Measurements from ENCODE around the gene BFAR.
"Not testable (repeated sequence)": the region's sequence is repeated elsewhere in the genome, so short reads cannot be mapped to it uniquely, and the experiment has no call there.

The BFAR gene

GRCh38 chr16:14702672-14703071 is 69.9 kb downstream of the BFAR start:
- not testable (repeated sequence) for DNase-seq

DNA sequence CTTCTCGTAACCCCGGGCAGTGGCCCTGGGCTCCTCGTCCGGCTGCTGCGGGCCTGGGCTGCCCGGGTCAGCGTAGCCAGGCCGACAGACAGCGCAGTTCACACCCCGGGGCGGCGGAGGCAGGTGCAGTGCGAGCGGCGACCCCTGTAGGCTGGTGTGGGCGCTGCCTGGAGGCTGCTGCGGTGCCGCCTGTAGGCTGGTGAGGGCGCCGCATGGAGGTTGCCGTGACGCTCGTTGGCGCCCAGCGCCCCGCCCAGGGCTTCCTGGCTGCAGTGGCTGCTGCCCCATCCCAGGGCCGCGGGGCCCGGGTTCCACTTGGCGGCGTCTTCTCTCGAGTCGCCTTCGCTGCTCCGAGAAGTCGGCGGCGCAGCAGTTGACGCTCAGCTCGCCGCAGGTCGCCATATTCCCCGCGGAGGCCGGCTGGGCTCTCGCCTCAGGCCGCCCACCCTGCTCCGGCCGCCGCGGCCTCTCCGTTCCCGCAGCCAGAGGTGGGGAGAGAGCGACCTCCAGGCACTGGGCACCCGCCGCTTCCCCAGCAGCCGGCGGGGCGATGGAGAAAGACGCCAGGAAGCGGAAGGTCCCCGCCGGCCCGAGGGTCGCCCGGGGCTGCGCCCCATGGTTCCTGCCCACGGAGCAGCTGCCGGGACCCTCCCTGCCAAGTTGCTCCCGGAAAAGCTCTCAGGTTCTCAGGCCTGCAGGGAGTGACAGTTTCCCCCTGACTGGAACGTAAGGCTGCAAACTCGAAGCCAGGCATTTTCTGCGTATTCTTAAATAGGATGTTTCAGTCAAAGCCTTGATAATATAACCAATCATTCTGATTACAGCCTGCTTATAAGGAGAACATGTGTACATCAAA is 70.6 kb downstream of the BFAR start, which contains the start of gene NPIPA3:
NPIPA3 (plus strand) TSS at position 256 of the 856 bp plus-strand sequence. CDS start 5,533 bp downstream, outside the sequence.
- DNase-seq: not testable (repeated sequence)
